Lower leg skin (tissue), 3 donors: ENCODE results near the gene CACNA1B.

ENCODE experiments used
- POLR2A ChIP-seq, 2 donors: fragments of 450-650 bp; IDR thresholded peaks; one replicate each; pipeline ENCODE4 v1.6.1; 2016 to 2017; ENCODE audit warnings: antibody characterized with exemption in 2 of 2, mild to moderate bottlenecking in 1 of 2, moderate library complexity in 1 of 2
- TF ChIP-seq, protein P1 (sequence below), 3 donors: fragments of 450-650 bp; IDR thresholded peaks; one replicate each; pipeline ENCODE4 v1.5.1; 2016; ENCODE audit warnings: antibody characterized with exemption in 3 of 3, mild to moderate bottlenecking in 3 of 3, moderate library complexity in 2 of 3

GRCh38 chr9:138097501-138097991 lies 220.0 kb downstream of the CACNA1B start:
- TF ChIP-seq, protein P1, sequence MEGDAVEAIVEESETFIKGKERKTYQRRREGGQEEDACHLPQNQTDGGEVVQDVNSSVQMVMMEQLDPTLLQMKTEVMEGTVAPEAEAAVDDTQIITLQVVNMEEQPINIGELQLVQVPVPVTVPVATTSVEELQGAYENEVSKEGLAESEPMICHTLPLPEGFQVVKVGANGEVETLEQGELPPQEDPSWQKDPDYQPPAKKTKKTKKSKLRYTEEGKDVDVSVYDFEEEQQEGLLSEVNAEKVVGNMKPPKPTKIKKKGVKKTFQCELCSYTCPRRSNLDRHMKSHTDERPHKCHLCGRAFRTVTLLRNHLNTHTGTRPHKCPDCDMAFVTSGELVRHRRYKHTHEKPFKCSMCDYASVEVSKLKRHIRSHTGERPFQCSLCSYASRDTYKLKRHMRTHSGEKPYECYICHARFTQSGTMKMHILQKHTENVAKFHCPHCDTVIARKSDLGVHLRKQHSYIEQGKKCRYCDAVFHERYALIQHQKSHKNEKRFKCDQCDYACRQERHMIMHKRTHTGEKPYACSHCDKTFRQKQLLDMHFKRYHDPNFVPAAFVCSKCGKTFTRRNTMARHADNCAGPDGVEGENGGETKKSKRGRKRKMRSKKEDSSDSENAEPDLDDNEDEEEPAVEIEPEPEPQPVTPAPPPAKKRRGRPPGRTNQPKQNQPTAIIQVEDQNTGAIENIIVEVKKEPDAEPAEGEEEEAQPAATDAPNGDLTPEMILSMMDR (IDR thresholded peaks at IDR 0.05) = no peak
- no peak for TF ChIP-seq POLR2A (IDR thresholded peaks at IDR 0.05)
